Measurements from ENCODE around the gene DUSP5. TPM values are rescaled to one million over a fixed set of nuclear protein-coding genes. Genes with fewer than 3 reads are reported as not detected.

The DUSP5 gene
- total and polyA plus RNA-seq, 8 donors: 0.58 to 23.2 (median 10.6) TPM

GRCh38 chr10:110546077-110546476 lies 48.4 kb downstream of the DUSP5 start:
- Histone ChIP-seq H3K36me3 (no peaks in the 10 kb centered on the region), H3K4me3 (no peak overlapping the region), H3K27ac (no peak overlapping the region), H3K9me3 (no peaks in the 10 kb centered on the region), H3K4me1 (peaks cover 0 to 6% (median 0%) of the 10 kb centered on the region in 4 donors), H3K27me3 (peaks cover 0 to 5% (median 0%) of the 10 kb centered on the region in 3 donors)
- DNase-seq: no peak
- no peak for TF ChIP-seq EP300 (IDR thresholded peaks at IDR 0.05)
- intact Hi-C loops (cut with DNase I; ENCODE audit: low total_unique reads): loop anchor here (5.0 kb wide), 1 partner anchor 234 kb away; no protein-coding TSS in a partner anchor
- 78 to 86% (median 81%) methylated on average over 6 of the region's 6 CpGs for WGBS, 5 donors

GRCh38 chr10:110546499-110547110 lies 48.9 kb downstream of the DUSP5 start:
- Histone ChIP-seq H3K27me3 (peaks cover 0 to 9% (median 0%) of the 10 kb centered on the region in 3 donors), H3K9me3 (no peaks in the 10 kb centered on the region), H3K4me1 (peaks cover 0 to 6% (median 0%) of the 10 kb centered on the region in 4 donors), H3K36me3 (no peaks in the 10 kb centered on the region), H3K4me3 (no peak overlapping the region), H3K27ac (no peak overlapping the region)
- DNase-seq: no peak
- intact Hi-C loops (cut with DNase I; ENCODE audit: low total_unique reads): loop anchor here (5.0 kb wide), 1 partner anchor 234 kb away; no protein-coding TSS in a partner anchor
- 58 to 64% (median 62%) methylated on average over 7 of the region's 7 CpGs for WGBS, 5 donors
- TF ChIP-seq POLR2AphosphoS5 (IDR thresholded peaks at IDR 0.05) (no peak), POLR2A (IDR thresholded peaks at IDR 0.05) (no peak), CTCF (IDR thresholded peaks at IDR 0.05) (no peak), EP300 (IDR thresholded peaks at IDR 0.05) (no peak)

- 12 to 15% (median 13%) methylated on average over 8 of the region's 8 CpGs for WGBS, 5 donors
- H3K27ac ChIP-seq: no peak overlapping the region
- H3K9me3 ChIP-seq: no peaks in the 10 kb centered on the region
- H3K36me3 ChIP-seq: no peaks in the 10 kb centered on the region
- DNase-seq: peak in 1 of 2 donors; percentile 78
- intact Hi-C loops (cut with DNase I; ENCODE audit: low total_unique reads): loop anchor here (5.0 kb wide), 1 partner anchor 235 kb away; no protein-coding TSS in a partner anchor
- peaks cover 0 to 15% (median 0%) of the 10 kb centered on the region in 3 donors for H3K27me3 ChIP-seq
- peaks cover 0 to 6% (median 0%) of the 10 kb centered on the region in 4 donors for H3K4me1 ChIP-seq
- peak in 2 of 3 donors; percentile 17 to 54 for TF ChIP-seq POLR2AphosphoS5 (IDR thresholded peaks at IDR 0.05)
- no peak for TF ChIP-seq POLR2A (IDR thresholded peaks at IDR 0.05)
- peak in 5 of 7 experiments; percentile 66 to 82 (median 75) for TF ChIP-seq CTCF (IDR thresholded peaks at IDR 0.05)
- no peak for TF ChIP-seq EP300 (IDR thresholded peaks at IDR 0.05)
- no peak overlapping the region for H3K4me3 ChIP-seq
Observed at GRCh38 chr10:110547139-110547761, 49.5 kb downstream of the DUSP5 start.

GRCh38 chr10:110548002-110548401 lies 50.3 kb downstream of the DUSP5 start:
- Histone ChIP-seq H3K27me3 (peaks cover 0 to 17% (median 0%) of the 10 kb centered on the region in 3 donors), H3K4me1 (peaks cover 0 to 6% (median 0%) of the 10 kb centered on the region in 4 donors), H3K36me3 (no peaks in the 10 kb centered on the region), H3K9me3 (no peaks in the 10 kb centered on the region), H3K27ac (no peak overlapping the region), H3K4me3 (no peak overlapping the region)
- no peak for DNase-seq
- whole genome bisulfite sequencing, 5 donors: 52 to 62% (median 58%) methylated on average over 5 of the region's 5 CpGs
- no peak for TF ChIP-seq CTCF (IDR thresholded peaks at IDR 0.05)
- TF ChIP-seq POLR2A (IDR thresholded peaks at IDR 0.05): no peak
- TF ChIP-seq POLR2AphosphoS5 (IDR thresholded peaks at IDR 0.05): no peak
- TF ChIP-seq EP300 (IDR thresholded peaks at IDR 0.05): no peak
- intact Hi-C loops (cut with DNase I; ENCODE audit: low total_unique reads): loop anchor here (5.0 kb wide), 1 partner anchor 236 kb away; no protein-coding TSS in a partner anchor

All from stomach (tissue), 9 donors.